CD4-positive, alpha-beta T cell treated with Interleukin-6 at 100 ng/mL for 8 hours (primary cell): Measurements from ENCODE around the gene SIPA1L3.
"Not testable (repeated sequence)": the region's sequence is repeated elsewhere in the genome, so short reads cannot be mapped to it uniquely, and the experiment has no call there.

Experiments
- DNase-seq: peaks from one replicate; pipeline ENCODE4 v3.0.0-alpha.2; 2020; ENCODE audit warnings: mixed read lengths, low spot score

The SIPA1L3 gene

GRCh38 chr19:38213469-38213868, 306.5 kb downstream of the SIPA1L3 start:
- no peak for DNase-seq

GRCh38 chr19:38213911-38214625, 307.1 kb downstream of the SIPA1L3 start:
- DNase-seq: no peak

- DNase-seq: no peak
Observed at GRCh38 chr19:38216785-38217641, 310.0 kb downstream of the SIPA1L3 start.

GRCh38 chr19:38218204-38218603, 311.2 kb downstream of the SIPA1L3 start:
- DNase-seq: no peak

GRCh38 chr19:38219221-38219620, 312.2 kb downstream of the SIPA1L3 start:
- DNase-seq: no peak

- DNase-seq: no peak
Observed at GRCh38 chr19:38221421-38221820, 314.4 kb downstream of the SIPA1L3 start.

- no peak for DNase-seq
Observed at GRCh38 chr19:38221919-38222830, 315.2 kb downstream of the SIPA1L3 start.

- DNase-seq: no peak
Observed at GRCh38 chr19:38223119-38223523, 316.1 kb downstream of the SIPA1L3 start.

- no peak for DNase-seq
Observed at GRCh38 chr19:38223617-38224013, 316.6 kb downstream of the SIPA1L3 start.

- no peak for DNase-seq
Observed at GRCh38 chr19:38224014-38224862, 317.2 kb downstream of the SIPA1L3 start, which contains the start of gene DPF1. Gene DPF1 (minus strand): TSS chr19:38224222. CDS start chr19:38224142, 80 bp downstream.

- DNase-seq: not testable (repeated sequence)
Observed at GRCh38 chr19:38224863-38225218, 317.8 kb downstream of the SIPA1L3 start.

- DNase-seq: no peak
Observed at GRCh38 chr19:38227287-38228004, 320.4 kb downstream of the SIPA1L3 start.

GRCh38 chr19:38228005-38228377, 321.0 kb downstream of the SIPA1L3 start:
- DNase-seq: no peak

GRCh38 chr19:38228491-38229439, 321.8 kb downstream of the SIPA1L3 start:
- no peak for DNase-seq

GRCh38 chr19:38229585-38230073, 322.6 kb downstream of the SIPA1L3 start:
- peak; percentile 22 for DNase-seq

- DNase-seq: not testable (repeated sequence)
Observed at GRCh38 chr19:38230506-38231133, 323.6 kb downstream of the SIPA1L3 start.

- DNase-seq: no peak
Observed at GRCh38 chr19:38231918-38232317, 324.9 kb downstream of the SIPA1L3 start.

- DNase-seq: peak; percentile 63
Observed at GRCh38 chr19:38233740-38234251, 326.8 kb downstream of the SIPA1L3 start.
